Vagina (tissue), 2 donors: ENCODE results near the gene UBE2O.

ENCODE experiments used
- POLR2A ChIP-seq, 2 donors: fragments of 450-650 bp; IDR thresholded peaks; one replicate each; pipeline ENCODE4 v1.6.1; 2017; ENCODE audit warnings: antibody characterized with exemption in 2 of 2, mild to moderate bottlenecking in 2 of 2, moderate library complexity in 2 of 2
- POLR2AphosphoS5 ChIP-seq, 2 donors: sonication (generic); formaldehyde crosslinking; IDR thresholded peaks; one replicate each; pipeline ENCODE4 v1.9.0; 2017; ENCODE audit warnings: antibody characterized with exemption in 2 of 2, mild to moderate bottlenecking in 2 of 2, low read depth in 1 of 2; ENCODE audit not compliant: insufficient read depth in 1 of 2

GRCh38 chr17:76501018-76501826, 48.3 kb upstream of the UBE2O start, which contains the start of gene RHBDF2:
- peak in 1 of 2 donors; percentile 80 for TF ChIP-seq POLR2A (IDR thresholded peaks at IDR 0.05)
- peak; percentile 37 to 61 for TF ChIP-seq POLR2AphosphoS5 (IDR thresholded peaks at IDR 0.05; ENCODE audit: insufficient read depth in 1 of 2, low read depth in 1 of 2)
